ENCODE measurements around the gene PFAS. TPM values are rescaled to one million over a fixed set of nuclear protein-coding genes. Genes with fewer than 3 reads are reported as not detected.
A peak's percentile ranks its signal among the peaks of the same experiment; 100 is the strongest.

The PFAS gene
- total and polyA plus RNA-seq, 2 experiments from 2014 or later, result 13.4 to 16.0 TPM

- peaks cover 12% of the 10 kb centered on the region; the same call in 1 of the 2 replicates for H3K4me1 ChIP-seq (ENCODE audit: insufficient read depth)
- H3K27me3 ChIP-seq (replicated peaks; ENCODE audit: insufficient read depth), result no peaks in the 10 kb centered on the region
- H3K4me3 ChIP-seq, result peak overlapping the region; percentile 65
- H3K4me2 ChIP-seq (ENCODE audit: unreplicated experiment), result peak overlapping the region; percentile 80
- H3K79me2 ChIP-seq (ENCODE audit: insufficient read depth), result no peaks in the 10 kb centered on the region
- in situ Hi-C loops (cut with MboI), result no loop called here
- TF ChIP-seq EZH2phosphoT487 (IDR thresholded peaks at IDR 0.05; ENCODE audit: insufficient read depth, low read depth), result no peak
- TF ChIP-seq EZH2 (IDR thresholded peaks at IDR 0.05; ENCODE audit: insufficient read depth, poor library complexity, severe bottlenecking), result no peak
- peaks cover 44% of the 10 kb centered on the region for H3F3A ChIP-seq (ENCODE audit: insufficient read depth)
- peak overlapping the region; percentile 48; the same call in 1 of the 2 replicates for H2AFZ ChIP-seq
- H3K27ac ChIP-seq, result peak overlapping the region; percentile 87
- H3K9ac ChIP-seq, result peak overlapping the region; percentile 73
- no peaks in the 10 kb centered on the region for H3K9me2 ChIP-seq (ENCODE audit: insufficient read depth)
- H4K20me1 ChIP-seq (ENCODE audit: insufficient read depth), result no peaks in the 10 kb centered on the region
- no peaks in the 10 kb centered on the region for H3K9me3 ChIP-seq (ENCODE audit: low read depth)
- peak; percentile 95 for DNase-seq
- WGBS, 2 experiments (ENCODE audit: low coverage in 1 of 2, low lambda C conversion rate in 2 of 2, missing lambda C conversion rate in 2 of 2), result 3% methylated on average over 32 of the region's 32 CpGs
- no peaks in the 10 kb centered on the region for H3K36me3 ChIP-seq (ENCODE audit: low read depth)
Measured at GRCh38 chr17:8226536-8227237, 22.4 kb upstream of the PFAS start.

GRCh38 chr17:8227238-8227581, 21.9 kb upstream of the PFAS start:
- no peaks in the 10 kb centered on the region for H3K36me3 ChIP-seq (ENCODE audit: low read depth)
- WGBS, 2 experiments (ENCODE audit: low coverage in 1 of 2, low lambda C conversion rate in 2 of 2, missing lambda C conversion rate in 2 of 2), result 89 to 90% methylated on average over 4 of the region's 4 CpGs
- H3K4me3 ChIP-seq, result peak overlapping the region; percentile 65
- peak overlapping the region; percentile 87 for H3K27ac ChIP-seq
- TF ChIP-seq EZH2 (IDR thresholded peaks at IDR 0.05; ENCODE audit: insufficient read depth, poor library complexity, severe bottlenecking) (no peak), EZH2phosphoT487 (IDR thresholded peaks at IDR 0.05; ENCODE audit: insufficient read depth, low read depth) (no peak)
- no peaks in the 10 kb centered on the region for H3K9me3 ChIP-seq (ENCODE audit: low read depth)
- in situ Hi-C loops (cut with MboI), result no loop called here
- peaks cover 41% of the 10 kb centered on the region for H3F3A ChIP-seq (ENCODE audit: insufficient read depth)
- H3K79me2 ChIP-seq (ENCODE audit: insufficient read depth), result no peaks in the 10 kb centered on the region
- peak overlapping the region; percentile 73 for H3K9ac ChIP-seq
- peak; percentile 12 for DNase-seq
- H3K4me1 ChIP-seq (ENCODE audit: insufficient read depth), result peaks cover 12% of the 10 kb centered on the region; the same call in 1 of the 2 replicates
- no peaks in the 10 kb centered on the region for H3K9me2 ChIP-seq (ENCODE audit: insufficient read depth)
- peak overlapping the region; percentile 48; the same call in 1 of the 2 replicates for H2AFZ ChIP-seq
- H3K27me3 ChIP-seq (replicated peaks; ENCODE audit: insufficient read depth), result no peaks in the 10 kb centered on the region
- H4K20me1 ChIP-seq (ENCODE audit: insufficient read depth), result no peaks in the 10 kb centered on the region
- peak overlapping the region; percentile 80 for H3K4me2 ChIP-seq (ENCODE audit: unreplicated experiment)

GRCh38 chr17:8231701-8232100, 17.4 kb upstream of the PFAS start:
- Histone ChIP-seq H2AFZ (no peak overlapping the region), H3K9me3 (ENCODE audit: low read depth) (no peaks in the 10 kb centered on the region), H3K4me1 (ENCODE audit: insufficient read depth) (peaks cover 5% of the 10 kb centered on the region; the same call in 1 of the 2 replicates), H3K27me3 (replicated peaks; ENCODE audit: insufficient read depth) (no peaks in the 10 kb centered on the region), H3K79me2 (ENCODE audit: insufficient read depth) (no peaks in the 10 kb centered on the region), H3K4me2 (ENCODE audit: unreplicated experiment) (no peak overlapping the region), H3K4me3 (no peak overlapping the region), H3K9me2 (ENCODE audit: insufficient read depth) (no peaks in the 10 kb centered on the region), H3K9ac (no peak overlapping the region), H4K20me1 (ENCODE audit: insufficient read depth) (no peaks in the 10 kb centered on the region), H3F3A (ENCODE audit: insufficient read depth) (peaks cover 10% of the 10 kb centered on the region), H3K36me3 (ENCODE audit: low read depth) (0 out of 2 replicates have a peak, but pooled peaks cover 8% of the 10 kb centered on the region), H3K27ac (no peak overlapping the region)
- TF ChIP-seq EZH2 (IDR thresholded peaks at IDR 0.05; ENCODE audit: insufficient read depth, poor library complexity, severe bottlenecking), result no peak
- TF ChIP-seq EZH2phosphoT487 (IDR thresholded peaks at IDR 0.05; ENCODE audit: insufficient read depth, low read depth), result no peak
- in situ Hi-C loops (cut with MboI), result no loop called here
- DNase-seq, result no peak
- WGBS, 2 experiments (ENCODE audit: low coverage in 1 of 2, low lambda C conversion rate in 2 of 2, missing lambda C conversion rate in 2 of 2), result 92 to 97% methylated on average over 9 to 10 of the region's 10 CpGs

GRCh38 chr17:8234361-8235270, 14.5 kb upstream of the PFAS start:
- Histone ChIP-seq H3K9ac (no peak overlapping the region), H3K4me3 (no peak overlapping the region), H3K27me3 (replicated peaks; ENCODE audit: insufficient read depth) (no peaks in the 10 kb centered on the region), H3K9me2 (ENCODE audit: insufficient read depth) (no peaks in the 10 kb centered on the region), H3K36me3 (ENCODE audit: low read depth) (0 out of 2 replicates have a peak, but pooled peaks cover 8% of the 10 kb centered on the region), H3F3A (ENCODE audit: insufficient read depth) (no peaks in the 10 kb centered on the region), H2AFZ (no peak overlapping the region), H3K79me2 (ENCODE audit: insufficient read depth) (no peaks in the 10 kb centered on the region), H3K9me3 (ENCODE audit: low read depth) (no peaks in the 10 kb centered on the region), H3K4me1 (ENCODE audit: insufficient read depth) (no peaks in the 10 kb centered on the region), H3K27ac (no peak overlapping the region), H3K4me2 (ENCODE audit: unreplicated experiment) (no peak overlapping the region), H4K20me1 (ENCODE audit: insufficient read depth) (no peaks in the 10 kb centered on the region)
- in situ Hi-C loops (cut with MboI), result no loop called here
- TF ChIP-seq EZH2phosphoT487 (IDR thresholded peaks at IDR 0.05; ENCODE audit: insufficient read depth, low read depth) (no peak), EZH2 (IDR thresholded peaks at IDR 0.05; ENCODE audit: insufficient read depth, poor library complexity, severe bottlenecking) (no peak)
- no peak for DNase-seq
- 89 to 90% methylated on average over 21 of the region's 21 CpGs for WGBS, 2 experiments (ENCODE audit: low coverage in 1 of 2, low lambda C conversion rate in 2 of 2, missing lambda C conversion rate in 2 of 2)

Data from GM23248 (cell line).